NCI-H1105 treated with DMSO at 0.1 percent for 48 hours (cell line): ENCODE measurements around the gene CENPK.
"Not testable (repeated sequence)": the region's sequence is repeated elsewhere in the genome, so short reads cannot be mapped to it uniquely, and the experiment has no call there.

Experiments
- DNase-seq: peaks from one replicate; lab custom pipeline; 2025; lab: John Stamatoyannopoulos, UW

Gene CENPK

DNA sequence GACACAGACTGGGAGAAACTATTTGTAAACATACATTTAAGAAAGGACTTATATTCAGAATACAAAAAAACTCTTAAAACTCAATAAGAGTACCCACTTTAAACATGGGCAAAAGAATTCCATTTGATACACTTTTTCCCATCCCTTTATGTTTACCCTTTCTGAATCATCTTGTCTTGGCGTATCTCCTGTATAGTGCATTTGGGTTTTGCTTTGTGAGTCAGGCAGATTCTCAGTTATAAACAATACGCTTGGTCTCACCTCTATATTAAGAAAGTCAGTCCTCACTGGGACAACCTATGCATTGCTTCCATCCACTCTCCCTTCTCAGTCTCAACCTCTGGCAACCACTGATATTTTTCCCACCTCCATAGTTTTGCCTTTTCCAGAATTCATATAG, 54.0 kb downstream of the CENPK start:
- DNase-seq: no peak

DNA sequence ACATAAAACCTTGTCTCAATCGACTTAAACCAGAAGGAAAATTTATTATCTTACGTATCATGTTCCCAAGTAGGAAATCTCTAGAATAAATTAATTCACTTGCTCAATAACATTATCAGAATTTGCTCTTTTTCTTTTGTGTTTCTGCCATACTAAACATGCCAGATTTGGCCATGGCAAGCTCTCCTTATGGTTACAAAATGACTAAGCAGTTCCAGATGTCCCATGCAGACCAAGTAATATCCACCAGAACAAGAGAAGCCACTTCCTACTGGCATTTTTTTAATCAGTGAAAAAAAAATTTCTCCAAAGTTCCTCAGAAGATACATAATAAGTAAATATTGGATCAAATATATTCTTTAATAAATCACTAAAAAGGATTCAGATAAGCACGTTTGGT, 56.0 kb downstream of the CENPK start:
- DNase-seq: no peak

- no peak for DNase-seq
Observed at GRCh38 chr5:65489119-65489518, 73.8 kb downstream of the CENPK start.

GRCh38 chr5:65488038-65488687, 74.8 kb downstream of the CENPK start:
- DNase-seq: not testable (repeated sequence)

GRCh38 chr5:65486803-65487202, 76.2 kb downstream of the CENPK start:
- not testable (repeated sequence) for DNase-seq

DNA sequence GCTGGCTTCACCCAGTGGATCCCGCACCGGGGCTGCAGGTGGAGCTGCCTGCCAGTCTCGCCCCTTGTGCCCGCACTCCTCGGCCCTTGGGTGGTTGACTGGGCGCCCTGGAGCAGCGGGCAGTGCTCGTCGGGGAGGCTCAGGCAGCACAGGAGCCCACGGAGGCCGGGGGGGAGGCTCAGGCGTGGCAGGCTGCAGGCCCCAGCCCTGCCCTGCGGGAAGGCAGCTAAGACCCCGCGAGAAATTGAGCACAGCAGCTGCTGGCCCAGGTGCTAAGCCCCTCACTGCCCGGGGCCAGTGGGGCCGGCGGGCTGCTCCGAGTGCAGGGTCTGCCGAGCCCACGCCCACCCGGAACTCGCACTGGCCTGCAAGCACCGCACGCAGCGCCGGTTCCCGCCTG, 77.6 kb downstream of the CENPK start:
- DNase-seq: no peak

DNA sequence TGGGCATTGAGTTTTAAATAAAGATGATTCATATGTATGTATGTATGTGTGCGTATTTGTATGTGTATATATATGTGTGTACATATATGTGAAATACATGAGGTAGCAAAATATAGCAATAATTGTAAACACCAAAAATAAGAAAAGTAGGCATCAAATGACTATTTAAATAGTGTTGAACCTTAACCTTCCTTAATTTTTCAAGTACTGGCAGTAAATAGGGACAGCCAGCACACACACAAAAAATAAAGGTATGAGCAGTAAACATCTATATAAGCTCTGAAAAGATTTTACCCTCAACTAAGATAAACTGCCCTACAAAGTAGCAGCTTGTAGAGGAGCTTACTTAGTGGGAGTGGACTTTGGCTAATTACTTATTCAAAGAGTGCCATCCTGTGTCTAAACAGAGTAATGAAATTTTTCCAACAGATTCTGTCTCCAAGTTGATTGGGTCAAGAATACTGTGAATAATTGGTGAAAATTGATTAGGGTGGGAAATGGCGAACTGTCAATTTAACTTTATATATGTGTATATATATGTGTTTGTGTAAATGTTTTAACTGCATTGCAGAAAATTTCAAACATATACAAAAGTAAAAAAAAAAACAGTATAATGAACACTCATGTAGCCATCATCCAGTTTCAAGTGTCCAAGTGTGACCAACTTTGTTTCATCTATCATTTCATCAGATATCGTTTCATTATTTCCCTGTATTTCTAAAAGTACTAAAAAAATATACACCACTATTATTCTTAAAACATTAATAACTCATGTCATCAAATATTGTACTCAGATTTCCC, 79.2 kb downstream of the CENPK start:
- peak; percentile 67 for DNase-seq

DNA sequence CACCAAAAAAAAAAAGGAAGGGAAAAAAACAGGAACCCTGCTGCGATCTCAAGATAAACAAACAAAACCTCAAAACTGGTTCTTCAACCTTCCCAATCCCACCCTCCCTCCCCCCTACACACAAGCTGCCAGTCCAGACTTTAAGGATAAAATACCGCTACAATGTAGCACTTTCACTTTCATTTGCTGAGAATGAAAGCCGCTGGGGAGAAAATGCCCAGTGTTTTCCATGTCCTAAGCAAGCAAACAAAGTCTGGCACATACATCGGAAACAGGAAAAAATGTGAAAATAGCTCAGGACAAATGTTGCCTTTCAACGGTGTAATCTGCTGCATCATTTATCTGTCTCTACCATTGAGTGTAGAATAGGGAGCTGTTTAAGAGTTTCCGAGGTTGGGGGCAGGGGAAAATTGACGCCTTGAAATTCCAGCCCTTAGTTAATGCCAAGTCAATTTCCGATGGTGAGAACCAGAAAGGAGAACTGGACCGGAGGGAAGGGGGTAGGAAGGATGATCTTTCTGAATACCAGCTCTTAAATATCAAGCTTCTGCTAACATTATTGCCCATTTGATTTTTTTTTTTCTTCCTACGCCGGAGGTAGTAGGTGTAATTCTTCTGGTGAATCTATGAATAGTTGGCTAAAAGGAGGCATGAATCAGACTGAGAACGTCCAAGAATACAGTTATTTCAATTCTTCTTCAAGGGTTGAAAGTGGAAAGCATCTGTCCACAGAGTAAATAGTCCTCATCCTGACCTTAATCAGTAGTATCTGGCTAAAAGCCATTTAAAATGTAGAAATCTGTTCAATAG, 80.0 kb downstream of the CENPK start:
- DNase-seq: peak; percentile 44

DNA sequence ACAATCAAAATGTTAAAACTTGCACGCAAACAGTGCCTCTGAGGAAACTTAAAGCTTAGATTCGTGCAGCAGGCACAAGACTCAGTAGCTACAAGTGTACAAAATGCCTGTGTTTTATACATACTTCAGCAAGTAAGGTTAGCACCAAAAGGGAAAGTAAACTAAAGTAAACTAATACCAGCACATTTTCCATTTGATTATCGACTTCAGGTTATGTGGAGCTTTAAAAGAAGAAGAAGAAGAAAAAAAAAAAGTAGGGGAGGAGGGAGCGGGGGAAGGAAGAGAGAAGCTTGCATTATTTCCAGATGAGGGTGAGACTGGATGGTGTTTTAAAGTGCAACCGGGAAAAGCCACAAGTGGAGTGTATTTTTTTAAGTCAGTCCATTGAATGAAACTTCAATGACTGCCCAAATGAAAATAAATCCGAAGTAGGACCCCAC, 80.7 kb downstream of the CENPK start:
- DNase-seq: no peak

DNA sequence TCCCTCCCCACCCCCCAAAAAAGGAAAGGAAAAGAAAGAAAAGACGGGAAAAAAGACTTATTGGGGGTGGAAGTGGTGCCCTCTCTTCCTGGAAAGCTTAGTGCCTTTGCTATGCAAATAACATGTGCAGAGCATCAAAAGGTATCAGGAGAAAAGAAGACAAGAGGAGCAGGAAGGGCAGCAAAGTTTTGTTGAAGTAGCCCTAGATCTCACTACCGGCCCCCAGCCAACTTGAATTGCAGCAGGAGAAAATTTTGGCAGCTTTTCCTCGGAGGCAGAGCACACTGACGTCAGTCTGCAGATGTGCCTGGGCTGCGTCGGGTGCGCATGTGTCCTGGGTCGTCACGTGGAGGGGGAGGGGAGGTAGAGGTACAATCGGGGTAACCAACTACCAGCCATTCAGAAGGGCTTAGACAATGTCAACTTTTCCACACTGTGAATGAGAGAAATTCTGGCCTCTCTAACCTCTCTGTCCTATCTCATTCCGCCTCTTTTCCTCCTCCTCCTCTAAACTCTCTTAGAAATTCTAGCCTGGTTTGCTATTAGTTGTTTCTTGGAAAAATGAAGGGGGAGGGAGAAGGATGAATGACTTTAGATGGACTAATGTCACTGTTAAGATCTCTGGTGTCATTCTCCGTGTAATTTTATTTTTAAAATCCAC, 81.2 kb downstream of the CENPK start, which contains the start of gene ADAMTS6:
ADAMTS6 (minus strand) TSS at position 286 of the 661 bp plus-strand sequence. CDS start 8,247 bp downstream, outside the sequence.
- peak; percentile 68 for DNase-seq

- peak; percentile 2 for DNase-seq
Observed at GRCh38 chr5:65481171-65481581, 81.8 kb downstream of the CENPK start.

GRCh38 chr5:65480306-65480865, 82.6 kb downstream of the CENPK start:
- DNase-seq: peak; percentile 39

DNA sequence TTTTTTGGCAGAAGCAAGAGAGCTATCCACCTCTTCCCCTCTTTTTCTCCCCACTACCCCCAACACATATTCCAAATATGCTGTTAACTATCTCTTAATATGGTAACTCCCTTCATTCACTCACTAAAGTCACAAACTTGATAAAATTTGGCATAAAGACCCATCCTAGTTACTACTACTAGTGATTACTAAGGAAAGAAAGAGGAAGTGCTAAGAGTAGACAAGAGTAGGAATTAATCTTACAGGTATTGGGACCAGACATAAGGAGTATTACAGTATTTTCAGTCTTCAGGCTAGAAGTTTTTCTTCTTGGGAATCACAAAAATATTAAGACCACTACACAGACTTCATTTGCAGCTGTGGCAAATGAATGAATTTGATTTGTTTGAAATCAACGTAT, 83.4 kb downstream of the CENPK start:
- no peak for DNase-seq

DNA sequence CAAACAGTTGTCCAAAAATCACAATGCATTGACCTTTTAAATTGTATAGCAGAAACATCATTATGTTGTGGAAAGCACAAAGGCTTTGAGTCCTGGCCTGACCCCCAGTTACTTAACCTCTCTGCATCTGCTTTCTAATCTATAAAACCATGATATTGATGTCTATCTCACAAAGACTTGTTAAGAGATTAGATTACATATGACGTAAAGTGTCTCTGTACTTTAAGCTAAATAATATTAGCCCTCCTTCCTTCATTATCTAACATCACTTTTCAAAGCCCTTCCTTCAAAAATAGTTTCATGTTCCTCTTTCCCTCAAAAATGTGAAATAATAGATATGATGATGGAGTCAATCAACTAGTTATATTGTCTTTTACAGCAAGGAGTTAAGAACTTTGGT, 84.6 kb downstream of the CENPK start:
- DNase-seq: no peak

DNA sequence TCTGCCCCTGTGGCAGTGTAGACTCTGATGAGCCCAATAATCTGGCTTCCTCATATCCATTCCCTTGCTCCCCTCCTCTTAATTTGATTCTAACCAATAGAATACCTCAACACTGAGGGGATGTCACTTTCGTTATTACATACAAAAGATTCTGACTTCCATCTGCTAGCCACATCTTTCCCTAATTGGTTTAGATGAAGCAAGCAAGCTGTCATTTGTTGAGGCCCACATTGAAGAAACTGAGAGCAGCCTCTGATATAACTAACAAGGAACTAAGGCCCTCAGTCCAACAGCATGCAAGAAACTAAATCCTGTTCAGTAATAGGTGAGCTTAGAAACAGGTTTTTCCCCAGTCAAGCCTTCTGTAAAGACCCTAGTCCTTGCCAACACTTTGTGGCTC, 87.1 kb downstream of the CENPK start:
- DNase-seq: no peak

DNA sequence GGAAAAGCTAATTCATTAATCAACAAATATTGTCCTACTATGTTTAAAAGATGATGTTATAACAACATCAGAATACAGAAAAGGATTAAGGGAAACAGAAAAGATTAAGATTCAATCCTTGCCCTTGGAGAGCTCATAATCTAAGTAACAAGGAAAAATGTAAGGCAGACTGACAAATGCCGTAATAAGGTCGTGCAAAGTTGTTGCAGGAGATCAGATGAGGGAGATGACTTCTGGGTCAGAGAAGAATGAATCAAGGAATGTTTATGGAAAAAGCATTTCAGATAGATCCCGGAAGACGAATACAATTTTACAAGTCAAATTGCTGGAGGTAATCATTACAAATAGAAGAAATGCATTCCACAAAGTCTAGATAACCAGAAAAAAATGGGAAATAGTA, 87.6 kb downstream of the CENPK start:
- DNase-seq: no peak

GRCh38 chr5:65474130-65474711, 88.7 kb downstream of the CENPK start:
- no peak for DNase-seq

- no peak for DNase-seq
Observed at GRCh38 chr5:65468633-65469032, 94.3 kb downstream of the CENPK start.
